DND-41 (cell line): ENCODE data around the gene CNTN5.

Source experiments
- ATAC-seq: fragments of 200-7000 bp; cut with Tn5 transposase; 3 replicates; pipeline ENCODE4 v1.9.1; 2021; ENCODE audit warnings: low read depth; ENCODE audit not compliant: insufficient read depth
- DNase-seq: peaks from one replicate; pipeline ENCODE4 v3.0.0-alpha.2; 2020
- H2AFZ ChIP-seq: 2 replicates; pipeline ENCODE4 v1.6.0; 2012; ENCODE audit warnings: low read depth, low read length
- H3K27ac ChIP-seq: 2 replicates; pipeline ENCODE4 v1.5.1; 2012; ENCODE audit warnings: low read length, inconsistent platforms
- H3K27me3 ChIP-seq: fragments of 200-600 bp; sonication (generic); 2 replicates; pipeline ENCODE4 v1.6.0; 2012; ENCODE audit warnings: low read length, mild to moderate bottlenecking, inconsistent platforms; ENCODE audit not compliant: insufficient read depth, poor library complexity
- H3K36me3 ChIP-seq: 2 replicates; pipeline ENCODE4 v1.5.1; 2012; ENCODE audit warnings: low read length, inconsistent platforms; ENCODE audit not compliant: insufficient read depth
- H3K4me1 ChIP-seq: 2 replicates; pipeline ENCODE4 v1.5.1; 2012; ENCODE audit warnings: mild to moderate bottlenecking, low read length; ENCODE audit not compliant: insufficient read depth
- H3K4me2 ChIP-seq: 2 replicates; pipeline ENCODE4 v1.6.0; 2012; ENCODE audit warnings: mild to moderate bottlenecking, moderate library complexity, low read length, inconsistent platforms; ENCODE audit not compliant: insufficient read depth
- H3K4me3 ChIP-seq, 2 experiments: fragments of 200-600 bp in 1 of 2; shearing (Covaris generic) in 1 of 2; 2 replicates each; pipeline ENCODE4 v1.5.1; 2012 to 2016; ENCODE audit warnings: inconsistent platforms in 2 of 2, low read length in 2 of 2, mild to moderate bottlenecking in 2 of 2, low read depth in 1 of 2, moderate library complexity in 1 of 2
- H3K79me2 ChIP-seq: 2 replicates; pipeline ENCODE4 v1.6.0; 2012; ENCODE audit warnings: low read length, inconsistent platforms; ENCODE audit not compliant: insufficient read depth
- H3K9ac ChIP-seq: 2 replicates; pipeline ENCODE4 v1.6.0; 2012; ENCODE audit warnings: low read depth, mild to moderate bottlenecking, inconsistent platforms, low read length, moderate library complexity
- H3K9me3 ChIP-seq: 2 replicates; pipeline ENCODE4 v1.5.1; 2012; ENCODE audit warnings: low read length, moderate library complexity, mild to moderate bottlenecking, inconsistent platforms; ENCODE audit not compliant: insufficient read depth, severe bottlenecking
- H4K20me1 ChIP-seq: 2 replicates; pipeline ENCODE4 v1.6.0; 2012; ENCODE audit warnings: low read length; ENCODE audit not compliant: insufficient read depth
- CTCF ChIP-seq: IDR thresholded peaks from 2 replicates; pipeline ENCODE4 v1.5.1; 2012; ENCODE audit warnings: borderline replicate concordance, low read length, moderate library complexity, mild to moderate bottlenecking; ENCODE audit not compliant: poor library complexity, severe bottlenecking; ENCODE audit errors: extremely low read depth
- EZH2 ChIP-seq: IDR thresholded peaks from 3 replicates; pipeline ENCODE4 v1.6.1; 2012; ENCODE audit warnings: borderline replicate concordance, low read depth, mild to moderate bottlenecking, moderate library complexity, low read length, inconsistent platforms; ENCODE audit not compliant: severe bottlenecking

CNTN5 gene

GRCh38 chr11:99584830-99585229 is 564.1 kb downstream of the CNTN5 start:
- Histone ChIP-seq H3K79me2 (no peaks in the 10 kb centered on the region), H3K36me3 (no peaks in the 10 kb centered on the region), H3K9ac (no peak overlapping the region), H3K27me3 (no peaks in the 10 kb centered on the region), H4K20me1 (no peaks in the 10 kb centered on the region), H3K4me3 (no peak overlapping the region), H3K9me3 (no peaks in the 10 kb centered on the region), H3K4me2 (no peak overlapping the region), H3K27ac (no peak overlapping the region), H3K4me1 (no peaks in the 10 kb centered on the region), H2AFZ (no peak overlapping the region)
- DNase-seq (no peak), ATAC-seq (no peak)
- TF ChIP-seq EZH2 (no peak), CTCF (no peak)

GRCh38 chr11:99585606-99586005 is 564.9 kb downstream of the CNTN5 start:
- TF ChIP-seq EZH2 (no peak), CTCF (no peak)
- no peak overlapping the region for H3K9ac ChIP-seq
- no peak overlapping the region for H3K4me3 ChIP-seq
- H3K9me3 ChIP-seq: no peaks in the 10 kb centered on the region
- no peak overlapping the region for H3K27ac ChIP-seq
- no peak overlapping the region for H3K4me2 ChIP-seq
- no peaks in the 10 kb centered on the region for H3K4me1 ChIP-seq
- H2AFZ ChIP-seq: no peak overlapping the region
- H3K79me2 ChIP-seq: no peaks in the 10 kb centered on the region
- ATAC-seq (no peak), DNase-seq (no peak)
- no peaks in the 10 kb centered on the region for H4K20me1 ChIP-seq
- H3K36me3 ChIP-seq: no peaks in the 10 kb centered on the region
- no peaks in the 10 kb centered on the region for H3K27me3 ChIP-seq

- Histone ChIP-seq H3K27me3 (no peaks in the 10 kb centered on the region), H3K4me2 (no peak overlapping the region), H4K20me1 (no peaks in the 10 kb centered on the region), H2AFZ (no peak overlapping the region), H3K79me2 (no peaks in the 10 kb centered on the region), H3K27ac (no peak overlapping the region), H3K36me3 (no peaks in the 10 kb centered on the region), H3K9ac (no peak overlapping the region), H3K9me3 (no peaks in the 10 kb centered on the region), H3K4me3 (no peak overlapping the region), H3K4me1 (no peaks in the 10 kb centered on the region)
- no peak for DNase-seq
- TF ChIP-seq CTCF: no peak
- TF ChIP-seq EZH2: no peak
- no peak for ATAC-seq
These were observed 569.0 kb downstream of the CNTN5 start for GRCh38 chr11:99589771-99590170.

- Histone ChIP-seq H3K27ac (no peak overlapping the region), H3K4me3 (no peak overlapping the region), H3K9me3 (no peaks in the 10 kb centered on the region), H3K4me2 (no peak overlapping the region), H3K27me3 (no peaks in the 10 kb centered on the region), H2AFZ (no peak overlapping the region), H3K4me1 (no peaks in the 10 kb centered on the region), H3K36me3 (no peaks in the 10 kb centered on the region), H4K20me1 (no peaks in the 10 kb centered on the region), H3K9ac (no peak overlapping the region), H3K79me2 (no peaks in the 10 kb centered on the region)
- DNase-seq (no peak), ATAC-seq (no peak)
- TF ChIP-seq EZH2 (no peak), CTCF (no peak)
These were observed 571.5 kb downstream of the CNTN5 start for GRCh38 chr11:99592266-99592665.
